Body of pancreas (tissue), 4 donors: ENCODE measurements around the gene HDAC11.

Experiments
- CTCF ChIP-seq, 7 experiments: fragments of 450-650 bp in 4 of 7; fragments of 200-600 bp in 3 of 7; sonication (generic) in 3 of 7; IDR thresholded peaks; one replicate each; pipeline ENCODE4 v1.5.1; 2016 to 2019; ENCODE audit warnings: antibody characterized with exemption in 7 of 7
- POLR2A ChIP-seq, 3 donors: fragments of 450-650 bp; IDR thresholded peaks; one replicate each; pipeline ENCODE4 v1.6.1; 2016; ENCODE audit warnings: antibody characterized with exemption in 3 of 3, mild to moderate bottlenecking in 2 of 3

GRCh38 chr3:13463618-13464400 is 16.3 kb upstream of the HDAC11 start:
- TF ChIP-seq CTCF (IDR thresholded peaks at IDR 0.05): no peak
- TF ChIP-seq POLR2A (IDR thresholded peaks at IDR 0.05): no peak
